ENCODE results near the gene GNB1L.
"Not testable (repeated sequence)": the region's sequence is repeated elsewhere in the genome, so short reads cannot be mapped to it uniquely, and the experiment has no call there.

GNB1L gene

DNA sequence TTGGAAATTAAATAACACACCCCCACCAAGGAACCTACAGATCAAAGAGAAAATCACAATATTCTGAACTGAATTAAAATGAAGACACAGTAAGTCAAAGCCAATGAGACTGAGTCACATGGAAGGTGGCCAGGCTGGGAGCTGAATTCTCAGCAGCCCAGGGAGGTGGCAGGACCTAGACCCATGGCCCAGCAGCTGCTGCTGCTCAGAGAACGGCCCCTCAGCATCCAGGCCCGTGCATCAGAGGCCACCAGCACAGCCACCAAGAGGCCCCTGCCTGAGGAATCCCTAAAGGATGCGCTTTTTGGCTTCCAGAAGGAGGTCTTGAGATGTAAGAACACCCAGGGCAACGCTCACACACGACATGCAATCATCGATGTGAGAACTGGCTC lies 59.1 kb downstream of the GNB1L start:
- DNase-seq (ENCODE audit: low read depth): no peak

DNA sequence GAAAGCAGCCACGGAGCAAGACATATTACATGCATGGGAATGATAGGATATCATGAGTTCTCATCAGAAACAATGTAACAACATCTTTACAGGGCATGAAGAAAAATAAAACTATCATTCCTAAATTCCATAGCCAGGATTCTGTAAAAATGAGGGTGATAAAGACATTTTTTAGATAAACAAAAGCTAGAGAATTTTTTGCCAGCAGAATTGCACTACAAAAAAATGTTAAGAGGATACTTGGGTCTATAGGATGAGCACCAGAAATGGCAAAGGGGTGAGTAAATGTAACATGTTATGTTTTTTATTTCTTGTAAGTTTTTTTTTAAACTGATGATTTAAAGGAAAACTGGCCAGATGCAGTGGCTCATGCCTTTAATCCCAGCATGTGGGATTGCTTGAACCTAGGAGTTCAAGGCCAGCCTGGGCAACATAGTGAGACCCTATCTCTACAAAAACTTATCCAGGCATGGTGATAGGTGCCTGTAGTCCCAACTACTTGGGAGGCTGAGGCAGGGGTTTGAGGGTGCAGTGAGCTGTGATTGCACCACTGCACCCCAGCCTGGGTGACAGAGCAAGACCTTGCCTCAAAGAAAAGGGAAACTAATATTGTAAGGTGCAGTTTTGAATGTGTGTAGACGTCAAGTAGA lies 60.9 kb downstream of the GNB1L start:
- DNase-seq (ENCODE audit: low read depth): no peak

GRCh38 chr22:19793161-19793560 lies 61.5 kb downstream of the GNB1L start:
- no peak for DNase-seq (ENCODE audit: low read depth)

GRCh38 chr22:19792383-19792896 lies 62.2 kb downstream of the GNB1L start:
- not testable (repeated sequence) for DNase-seq (ENCODE audit: low read depth)

GRCh38 chr22:19791894-19792293 lies 62.8 kb downstream of the GNB1L start:
- no peak for DNase-seq (ENCODE audit: low read depth)

DNA sequence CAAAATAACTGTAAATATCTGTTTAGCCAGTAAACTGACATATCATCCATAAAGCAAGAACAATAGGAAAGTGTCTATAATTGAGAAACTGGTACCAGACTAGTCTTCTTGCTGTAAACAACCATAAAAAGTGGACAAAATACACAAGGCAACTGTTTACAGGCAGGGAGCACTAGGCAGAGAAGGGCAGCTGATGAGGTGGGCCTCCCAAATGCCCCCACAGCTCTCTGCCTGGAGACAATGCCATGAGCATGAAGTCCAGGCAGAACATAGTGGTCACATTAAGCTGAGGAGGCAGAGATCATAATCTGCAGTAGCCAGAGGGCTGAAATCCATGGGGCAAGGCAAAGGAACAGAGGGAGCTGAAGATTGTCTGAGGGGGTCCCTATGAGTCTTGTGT lies 63.4 kb downstream of the GNB1L start:
- no peak for DNase-seq (ENCODE audit: low read depth)

GRCh38 chr22:19789828-19790227 lies 64.8 kb downstream of the GNB1L start:
- DNase-seq (ENCODE audit: low read depth): no peak

GRCh38 chr22:19789406-19789805 lies 65.3 kb downstream of the GNB1L start:
- no peak for DNase-seq (ENCODE audit: low read depth)

DNA sequence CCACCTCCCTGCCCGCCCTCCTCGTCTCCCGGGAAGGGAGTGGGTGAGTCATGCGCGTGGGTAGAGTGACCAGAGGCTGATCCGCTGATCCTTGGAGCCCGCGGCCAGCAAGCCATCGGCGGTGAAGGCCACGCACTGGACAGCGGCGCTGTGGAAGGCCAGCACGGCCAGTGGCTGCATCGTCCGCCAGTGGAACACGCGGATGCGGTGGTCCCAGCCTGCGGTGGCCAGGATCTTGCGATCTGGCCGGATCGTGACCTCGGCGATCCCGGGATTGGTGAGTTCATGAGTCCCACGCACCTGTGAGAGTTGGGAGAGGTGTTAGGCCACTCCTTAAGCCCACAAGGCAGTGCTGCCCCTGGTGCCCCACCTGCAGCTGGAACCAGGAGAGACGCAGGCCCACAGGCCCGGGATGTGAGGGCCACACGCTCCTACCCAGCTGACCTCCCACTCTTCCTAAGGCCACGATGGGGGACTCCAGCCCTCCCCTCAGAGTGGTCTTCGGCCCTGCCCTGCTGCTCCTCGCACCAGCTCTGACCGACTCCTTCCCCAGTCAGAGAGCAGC lies 65.9 kb downstream of the GNB1L start:
- no peak for DNase-seq (ENCODE audit: low read depth)

- DNase-seq (ENCODE audit: low read depth): no peak
Observed at GRCh38 chr22:19787849-19788141, 66.9 kb downstream of the GNB1L start.

DNA sequence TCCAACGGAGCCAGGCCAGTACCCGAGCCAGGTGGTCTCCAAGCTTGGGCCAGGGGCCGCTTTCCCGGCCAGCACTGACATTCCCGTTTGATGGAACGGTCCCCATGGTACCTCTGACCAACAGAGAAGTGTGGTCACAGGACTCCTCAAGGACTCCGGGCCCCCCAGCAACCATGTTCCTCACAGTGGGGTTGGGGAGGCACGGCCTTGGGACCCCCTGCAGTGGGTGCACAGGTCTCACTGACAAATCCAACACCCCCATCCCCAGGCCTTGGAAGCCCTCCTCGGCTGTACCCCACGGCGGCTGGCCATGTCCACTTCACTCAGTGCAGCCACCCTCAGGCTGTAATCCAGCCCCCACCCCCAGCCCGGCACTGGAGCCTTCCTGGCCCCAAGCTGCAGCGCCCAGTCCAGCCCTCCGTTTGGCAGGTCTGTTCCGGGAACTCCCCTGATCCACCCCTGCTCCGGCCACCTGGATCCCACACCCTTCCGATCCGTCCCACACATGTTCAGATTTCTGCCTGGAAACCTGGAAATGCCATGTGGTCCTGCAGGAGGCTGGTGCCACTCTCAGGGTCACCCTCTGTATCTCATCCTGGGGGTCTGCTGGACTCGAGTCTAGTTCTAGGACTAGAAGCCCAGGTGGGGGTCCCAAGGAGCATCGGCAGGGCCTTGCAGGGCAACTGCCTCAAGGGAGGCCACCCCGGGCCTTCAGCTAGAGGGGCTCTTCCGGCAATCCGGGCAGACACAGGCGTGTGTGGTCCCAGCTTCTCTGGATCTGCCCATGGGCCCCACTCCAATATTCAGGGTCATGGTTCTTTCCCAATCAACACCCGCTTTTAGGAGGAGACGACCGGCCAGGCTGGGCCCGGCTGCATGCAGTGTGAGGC lies 67.5 kb downstream of the GNB1L start:
- no peak for DNase-seq (ENCODE audit: low read depth)

- no peak for DNase-seq (ENCODE audit: low read depth)
Observed at GRCh38 chr22:19786264-19786585, 68.4 kb downstream of the GNB1L start.

DNA sequence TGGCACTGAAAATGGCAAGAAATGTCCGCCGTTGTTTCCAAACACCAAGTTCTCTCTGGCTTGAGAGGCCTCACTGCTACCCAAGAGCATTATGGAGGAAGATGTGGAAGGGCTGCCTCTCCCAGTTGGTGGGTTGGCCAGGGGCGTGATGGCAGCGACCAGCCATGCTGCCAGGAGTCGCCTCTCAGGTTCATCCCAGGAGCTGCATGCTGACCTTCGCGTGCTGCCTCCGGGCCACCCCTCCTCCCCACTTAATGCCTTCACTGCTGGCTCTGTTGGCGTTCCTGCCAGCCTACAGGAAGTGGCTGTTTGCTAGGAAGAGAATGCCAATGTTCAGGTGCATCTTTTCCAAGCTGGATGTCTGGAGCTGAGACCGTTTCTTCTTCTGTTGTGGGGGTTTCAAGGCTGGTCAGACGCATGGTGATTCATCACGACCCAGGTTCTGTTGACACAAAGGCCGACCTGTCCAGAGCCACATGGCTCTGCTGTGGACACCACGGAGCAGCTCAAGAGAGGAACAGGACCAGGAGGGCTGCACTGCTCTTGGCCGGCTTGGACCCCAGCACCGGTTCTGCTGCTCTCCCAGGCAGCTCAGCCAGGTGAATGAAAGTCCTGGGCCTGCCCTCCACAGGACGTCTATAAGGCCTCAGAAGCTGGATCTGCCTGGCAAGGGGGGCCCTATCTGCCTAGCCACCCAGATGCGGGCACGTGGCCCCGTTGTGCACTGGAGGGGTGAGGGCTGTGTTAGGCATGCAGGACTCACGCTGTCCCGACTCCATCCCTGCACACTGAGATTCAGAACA lies 69.0 kb downstream of the GNB1L start:
- no peak for DNase-seq (ENCODE audit: low read depth)

DNA sequence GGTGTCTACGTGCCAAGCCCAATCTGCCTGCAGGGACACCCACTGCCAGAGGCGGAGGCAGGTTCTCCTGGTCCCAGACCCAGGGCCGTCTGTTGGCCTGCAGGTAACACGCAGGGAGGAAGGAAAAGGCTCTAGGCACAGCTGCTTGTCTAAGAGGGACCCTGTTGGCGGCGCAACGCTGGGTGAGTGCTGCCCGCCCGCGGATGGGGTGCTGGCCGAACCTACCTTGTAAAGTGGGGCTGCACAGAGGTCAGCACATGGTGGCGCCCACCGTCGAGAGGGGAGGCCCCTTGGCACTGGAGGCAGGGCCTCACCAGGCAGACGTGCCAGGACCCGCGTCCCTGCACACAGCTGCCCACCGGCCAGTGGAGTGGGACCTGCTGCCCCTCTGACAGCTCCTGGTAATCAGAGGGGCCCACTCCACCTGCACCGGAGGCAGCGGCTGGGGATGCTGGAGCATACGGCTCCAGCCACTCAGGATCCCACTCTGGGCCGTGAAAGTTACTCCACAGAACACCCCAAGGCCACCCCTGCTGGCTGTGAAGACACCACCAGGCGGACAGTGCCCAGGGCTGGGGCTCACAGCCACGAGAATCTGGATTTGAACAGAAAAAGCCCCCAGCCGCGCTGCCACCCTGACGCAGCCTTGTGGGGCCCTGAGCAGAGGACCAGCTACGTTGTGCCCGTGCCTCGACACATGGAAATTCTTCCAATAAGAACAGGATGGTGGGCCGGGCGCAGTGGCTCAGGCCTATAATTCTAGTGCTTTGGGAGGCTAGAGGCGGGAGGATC lies 70.1 kb downstream of the GNB1L start:
- DNase-seq (ENCODE audit: low read depth): no peak

DNA sequence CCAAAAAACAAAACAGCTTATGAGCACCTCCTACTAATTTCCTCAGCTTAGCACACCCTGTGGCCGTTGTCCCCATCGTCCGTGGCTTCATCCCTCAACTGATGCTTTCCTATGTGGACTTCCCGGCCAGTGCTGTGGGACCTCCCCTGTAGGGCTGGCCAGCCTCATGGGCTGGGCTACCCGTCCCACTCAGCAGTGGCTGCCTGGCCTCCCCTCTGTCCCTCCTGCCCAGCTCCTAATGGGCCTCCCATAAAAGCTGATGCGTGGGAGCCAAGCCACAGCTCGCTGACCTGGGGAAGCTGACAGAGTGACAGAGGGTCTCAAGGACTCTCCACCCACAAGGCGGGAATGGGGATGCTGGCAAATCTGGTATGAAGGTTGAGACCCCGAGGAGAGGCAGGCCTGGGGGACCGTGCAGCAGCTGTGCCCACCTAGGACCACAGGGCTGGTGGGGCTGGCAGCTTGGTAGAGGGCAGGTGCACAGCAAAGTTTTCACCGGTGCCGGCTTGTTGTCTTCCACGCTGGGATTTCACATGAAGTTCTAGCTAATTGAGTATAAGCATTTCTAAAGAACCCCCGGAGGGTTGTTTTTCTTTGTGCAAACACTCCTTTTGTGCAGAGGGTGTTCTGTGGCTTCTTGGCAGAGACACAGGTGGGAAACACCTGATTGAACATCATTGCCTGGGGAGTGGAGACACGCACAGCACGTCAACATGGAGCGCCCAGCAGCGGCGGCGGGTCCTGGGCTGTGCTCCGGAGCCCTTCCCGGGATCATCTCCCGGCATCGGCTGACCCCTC lies 70.9 kb downstream of the GNB1L start:
- no peak for DNase-seq (ENCODE audit: low read depth)

GRCh38 chr22:19782533-19782932 lies 72.1 kb downstream of the GNB1L start:
- DNase-seq (ENCODE audit: low read depth): no peak

GRCh38 chr22:19779685-19780268 lies 74.9 kb downstream of the GNB1L start:
- no peak for DNase-seq (ENCODE audit: low read depth)

- DNase-seq (ENCODE audit: low read depth): no peak
Observed at GRCh38 chr22:19779011-19779421, 75.7 kb downstream of the GNB1L start.

DNA sequence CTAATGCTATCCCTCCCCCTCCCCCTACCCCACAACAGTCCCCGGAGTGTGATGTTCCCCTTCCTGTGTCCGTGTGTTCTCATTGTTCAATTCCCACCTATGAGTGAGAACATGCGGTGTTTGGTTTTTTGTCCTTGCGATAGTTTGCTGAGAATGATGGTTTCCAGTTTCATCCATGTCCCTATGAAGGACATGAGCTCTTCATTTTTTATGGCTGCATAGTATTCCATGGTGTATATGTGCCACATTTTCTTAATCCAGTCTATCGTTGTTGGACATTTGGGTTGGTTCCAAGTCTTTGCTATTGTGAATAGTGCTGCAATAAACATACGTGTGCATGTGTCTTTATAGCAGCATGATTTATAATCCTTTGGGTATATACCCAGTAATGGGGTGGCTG lies 77.5 kb downstream of the GNB1L start:
- not testable (repeated sequence) for DNase-seq (ENCODE audit: low read depth)

- DNase-seq (ENCODE audit: low read depth): no peak
Observed at GRCh38 chr22:19776433-19777031, 78.1 kb downstream of the GNB1L start.

All from GM04503 (cell line).